Measurements from ENCODE around the gene REPS1. TPM values are rescaled to one million over a fixed set of nuclear protein-coding genes. Genes with fewer than 3 reads are reported as not detected.

The REPS1 gene
- total RNA-seq, 3 donors from 2014 or later (not counting 1 experiment from before 2014, with no cell fraction given), result 59.9 to 80.4 (median 66.4) TPM

- Mint-ChIP-seq H3K27ac (no peak overlapping the region), H3K4me1 (no peaks in the 10 kb centered on the region), H3K36me3 (no peaks in the 10 kb centered on the region), H3K4me3 (no peak overlapping the region), H3K9me3 (no peaks in the 10 kb centered on the region), H3K27me3 (ENCODE audit: low read depth in 2 of 2) (no peaks in the 10 kb centered on the region)
- 94% methylated on average over 4 of the region's 6 CpGs for WGBS (ENCODE audit: insufficient coverage)
- Histone ChIP-seq H3K4me1 (ENCODE audit: control insufficient read depth, insufficient read depth, low read length) (no peaks in the 10 kb centered on the region), H3K9me3 (ENCODE audit: control insufficient read depth, insufficient read depth, low read length) (no peaks in the 10 kb centered on the region), H3K27ac (ENCODE audit: low read length) (no peak overlapping the region), H3K4me3 (ENCODE audit: low read length) (no peak overlapping the region), H3K36me3 (ENCODE audit: control insufficient read depth, insufficient read depth, low read length) (no peaks in the 10 kb centered on the region), H3K27me3 (ENCODE audit: control insufficient read depth, insufficient read depth, low read length) (no peaks in the 10 kb centered on the region)
- ATAC-seq (no peak), DNase-seq (no peak)
- intact Hi-C loops (cut with micrococcal nuclease), result no loop called here
- TF ChIP-seq CTCF (IDR thresholded peaks at IDR 0.05), result no peak
These were observed 123.6 kb downstream of the REPS1 start for GRCh38 chr6:138864343-138864890.

GRCh38 chr6:138863321-138863720 is 124.7 kb downstream of the REPS1 start:
- H3K27ac Mint-ChIP-seq, result no peak overlapping the region
- Histone ChIP-seq H3K27ac (ENCODE audit: low read length) (no peak overlapping the region), H3K9me3 (ENCODE audit: control insufficient read depth, insufficient read depth, low read length) (no peaks in the 10 kb centered on the region), H3K4me1 (ENCODE audit: control insufficient read depth, insufficient read depth, low read length) (no peaks in the 10 kb centered on the region), H3K27me3 (ENCODE audit: control insufficient read depth, insufficient read depth, low read length) (no peaks in the 10 kb centered on the region), H3K4me3 (ENCODE audit: low read length) (no peak overlapping the region), H3K36me3 (ENCODE audit: control insufficient read depth, insufficient read depth, low read length) (no peaks in the 10 kb centered on the region)
- 78% methylated on average over 9 of the region's 9 CpGs for WGBS (ENCODE audit: insufficient coverage)
- TF ChIP-seq CTCF (IDR thresholded peaks at IDR 0.05), result no peak
- no peaks in the 10 kb centered on the region for H3K9me3 Mint-ChIP-seq
- no peaks in the 10 kb centered on the region for H3K4me1 Mint-ChIP-seq
- H3K27me3 Mint-ChIP-seq (ENCODE audit: low read depth in 2 of 2), result peaks cover 0 to 7% of the 10 kb centered on the region in 2 donors
- no peaks in the 10 kb centered on the region for H3K36me3 Mint-ChIP-seq
- no peak overlapping the region for H3K4me3 Mint-ChIP-seq
- intact Hi-C loops (cut with micrococcal nuclease), result no loop called here
- no peak for ATAC-seq
- no peak for DNase-seq

GRCh38 chr6:138862456-138862855 is 125.6 kb downstream of the REPS1 start:
- DNase-seq (no peak), ATAC-seq (no peak)
- Histone ChIP-seq H3K4me1 (ENCODE audit: control insufficient read depth, insufficient read depth, low read length) (no peaks in the 10 kb centered on the region), H3K4me3 (ENCODE audit: low read length) (no peak overlapping the region), H3K36me3 (ENCODE audit: control insufficient read depth, insufficient read depth, low read length) (no peaks in the 10 kb centered on the region), H3K27me3 (ENCODE audit: control insufficient read depth, insufficient read depth, low read length) (no peaks in the 10 kb centered on the region), H3K27ac (ENCODE audit: low read length) (no peak overlapping the region), H3K9me3 (ENCODE audit: control insufficient read depth, insufficient read depth, low read length) (no peaks in the 10 kb centered on the region)
- intact Hi-C loops (cut with micrococcal nuclease), result no loop called here
- Mint-ChIP-seq H3K27me3 (ENCODE audit: low read depth in 2 of 2) (peaks cover 0 to 7% of the 10 kb centered on the region in 2 donors), H3K4me3 (no peak overlapping the region), H3K27ac (no peak overlapping the region), H3K36me3 (no peaks in the 10 kb centered on the region), H3K4me1 (no peaks in the 10 kb centered on the region), H3K9me3 (no peaks in the 10 kb centered on the region)
- WGBS (ENCODE audit: insufficient coverage), result 91% methylated on average over 8 of the region's 8 CpGs
- no peak for TF ChIP-seq CTCF (IDR thresholded peaks at IDR 0.05)

- H3K4me1 ChIP-seq (ENCODE audit: control insufficient read depth, insufficient read depth, low read length), result no peaks in the 10 kb centered on the region
- Mint-ChIP-seq H3K36me3 (no peaks in the 10 kb centered on the region), H3K27me3 (ENCODE audit: low read depth in 2 of 2) (peaks cover 3 to 7% of the 10 kb centered on the region in 2 donors), H3K27ac (no peak overlapping the region), H3K9me3 (no peaks in the 10 kb centered on the region), H3K4me3 (no peak overlapping the region), H3K4me1 (no peaks in the 10 kb centered on the region)
- DNase-seq, result no peak
- no peak overlapping the region for H3K4me3 ChIP-seq (ENCODE audit: low read length)
- intact Hi-C loops (cut with micrococcal nuclease), result no loop called here
- H3K27me3 ChIP-seq (ENCODE audit: control insufficient read depth, insufficient read depth, low read length), result no peaks in the 10 kb centered on the region
- 42% methylated on average over 4 of the region's 10 CpGs for WGBS (ENCODE audit: insufficient coverage)
- no peaks in the 10 kb centered on the region for H3K9me3 ChIP-seq (ENCODE audit: control insufficient read depth, insufficient read depth, low read length)
- H3K36me3 ChIP-seq (ENCODE audit: control insufficient read depth, insufficient read depth, low read length), result no peaks in the 10 kb centered on the region
- no peak for TF ChIP-seq CTCF (IDR thresholded peaks at IDR 0.05)
- ATAC-seq, result no peak
- no peak overlapping the region for H3K27ac ChIP-seq (ENCODE audit: low read length)
These were observed 130.3 kb downstream of the REPS1 start for GRCh38 chr6:138857775-138858174.

All from natural killer cell (primary cell).